ENCODE results near the gene GDAP2.
A peak's percentile ranks its signal among the peaks of the same experiment; 100 is the strongest.
"Not testable (repeated sequence)": the region's sequence is repeated elsewhere in the genome, so short reads cannot be mapped to it uniquely, and the experiment has no call there.

Gene GDAP2

GRCh38 chr1:117899801-117900200, 29.6 kb downstream of the GDAP2 start:
- no peak for DNase-seq (ENCODE audit: low read depth)

GRCh38 chr1:117897551-117897950, 31.9 kb downstream of the GDAP2 start:
- DNase-seq (ENCODE audit: low read depth): no peak

- peak; percentile 81 for DNase-seq (ENCODE audit: low read depth)
These were observed 33.8 kb downstream of the GDAP2 start for GRCh38 chr1:117895482-117896114.

DNA sequence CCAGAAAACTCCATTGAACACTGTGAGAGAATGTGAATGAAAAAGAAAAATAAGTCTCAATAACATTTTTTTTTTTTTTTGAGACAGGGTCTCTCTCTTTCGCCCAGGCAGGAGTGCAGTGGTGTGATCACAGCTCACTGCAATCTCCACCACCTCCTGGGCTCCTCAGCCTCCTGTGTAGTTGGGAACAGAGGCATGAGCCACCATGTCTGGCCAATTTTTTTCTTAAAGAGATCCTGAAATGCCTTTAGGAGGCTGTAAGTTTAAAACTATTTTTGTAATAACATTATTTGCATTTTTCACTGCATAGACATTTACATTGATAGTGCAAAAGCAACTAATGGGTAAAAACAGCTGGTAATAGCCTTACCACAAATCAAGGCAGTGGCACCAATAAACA, 35.3 kb downstream of the GDAP2 start:
- no peak for DNase-seq (ENCODE audit: low read depth)

DNA sequence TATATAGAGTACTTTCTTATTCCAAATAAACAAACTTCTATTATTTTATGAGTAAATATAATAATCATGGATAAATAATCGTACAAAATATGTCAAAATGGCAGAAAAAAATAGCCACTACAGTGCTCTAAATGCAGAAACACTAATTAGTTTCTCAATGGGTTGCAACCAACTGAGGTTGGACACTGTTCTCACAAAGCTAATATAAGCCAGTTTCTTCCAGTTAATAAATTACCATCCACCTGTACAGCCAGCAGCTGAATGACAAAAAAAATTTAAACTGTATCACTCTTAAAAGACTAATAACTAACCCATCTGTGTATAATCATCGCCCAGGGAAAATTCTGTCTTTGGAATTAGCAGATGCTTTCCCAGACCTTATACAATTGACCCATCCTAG, 36.9 kb downstream of the GDAP2 start:
- no peak for DNase-seq (ENCODE audit: low read depth)

DNA sequence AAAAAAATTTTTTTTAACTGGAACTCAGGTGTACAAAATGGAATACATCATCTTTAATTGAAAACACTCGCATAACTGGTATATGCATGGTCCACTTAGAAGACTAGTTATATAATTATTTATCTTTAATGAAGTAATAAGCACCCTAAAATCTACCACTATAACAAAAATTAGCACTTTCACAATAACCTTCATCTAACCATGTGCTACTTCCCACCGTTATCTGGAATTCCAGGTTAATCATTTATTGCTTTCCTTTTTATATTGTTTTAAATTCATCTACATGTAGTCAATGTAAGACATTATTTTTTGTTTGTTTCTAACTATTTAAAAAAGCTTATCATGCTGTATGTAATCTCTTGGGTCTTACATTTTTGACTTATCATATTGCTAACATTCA, 39.0 kb downstream of the GDAP2 start:
- DNase-seq (ENCODE audit: low read depth): no peak

DNA sequence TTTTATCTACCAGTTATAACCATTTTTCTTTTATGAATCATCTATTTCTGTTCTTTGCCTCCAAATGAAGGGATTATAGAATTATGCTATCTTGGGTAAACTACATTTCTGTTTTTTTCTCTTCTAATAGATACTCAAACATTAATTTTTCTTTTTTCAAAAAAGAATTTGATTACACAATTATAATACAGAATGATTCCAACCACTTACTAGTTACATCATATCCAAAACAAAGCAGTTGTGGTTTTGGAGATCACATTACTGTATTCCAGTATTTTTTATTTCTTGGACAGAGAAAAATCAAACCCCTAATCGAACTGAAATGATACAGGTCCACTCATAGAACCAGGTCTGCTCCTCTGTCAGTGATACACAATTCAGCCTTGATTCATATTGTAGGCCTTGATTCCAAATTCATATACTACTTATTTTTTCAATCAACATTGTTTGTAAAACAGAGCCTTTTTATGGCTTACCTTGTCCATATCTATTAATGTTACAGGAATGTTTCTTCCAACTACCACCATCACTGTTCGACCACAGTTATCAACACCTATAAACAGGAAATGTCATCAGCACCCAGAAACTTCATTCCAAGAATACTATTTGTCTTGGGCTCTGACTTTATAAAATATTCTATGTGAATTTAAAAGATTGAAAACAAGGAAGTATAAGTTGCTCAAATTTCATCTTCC, 43.2 kb downstream of the GDAP2 start:
- DNase-seq (ENCODE audit: low read depth): peak; percentile 9

- DNase-seq (ENCODE audit: low read depth): no peak
These were observed 45.8 kb downstream of the GDAP2 start for GRCh38 chr1:117883616-117884015.

- DNase-seq (ENCODE audit: low read depth): no peak
These were observed 50.1 kb downstream of the GDAP2 start for GRCh38 chr1:117879284-117879683.

DNA sequence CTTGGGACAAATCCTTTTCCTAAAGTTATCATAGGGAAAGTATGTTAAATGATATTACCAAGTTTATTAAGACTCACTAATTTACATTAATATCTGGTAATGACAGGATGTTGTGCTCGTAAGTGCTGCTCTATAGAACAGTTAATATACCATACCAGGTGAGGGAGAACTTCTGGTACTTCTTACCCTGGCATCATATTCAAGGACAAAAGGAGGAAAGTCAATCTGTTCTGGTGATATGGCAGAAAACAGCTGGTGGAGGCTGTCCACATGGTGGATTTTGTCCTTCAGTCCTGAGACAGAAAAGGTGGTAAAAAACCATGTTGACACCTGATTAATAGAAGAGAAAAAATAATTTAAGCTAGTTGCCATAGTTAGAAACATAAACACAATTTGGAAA, 51.6 kb downstream of the GDAP2 start:
- no peak for DNase-seq (ENCODE audit: low read depth)

- DNase-seq (ENCODE audit: low read depth): no peak
These were observed 58.4 kb downstream of the GDAP2 start for GRCh38 chr1:117871013-117871412.

DNA sequence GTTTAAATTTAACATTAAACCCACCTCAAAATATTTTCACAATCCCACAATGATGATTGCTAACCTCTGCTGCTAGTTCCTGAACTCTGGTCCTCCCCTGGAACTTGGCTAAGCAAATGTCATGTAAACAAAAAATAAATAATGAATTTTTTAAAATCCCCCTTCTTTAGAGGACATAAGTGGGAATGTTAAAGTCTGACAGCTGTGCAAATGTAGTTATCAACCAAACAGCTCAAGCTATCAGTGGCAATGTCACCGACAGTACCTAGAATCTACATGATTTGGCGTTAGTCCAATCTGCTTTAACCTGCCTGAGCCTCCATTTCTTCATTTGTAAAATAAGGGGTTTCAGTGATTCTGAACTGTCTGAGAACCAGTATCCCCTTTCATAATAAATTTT, 67.7 kb downstream of the GDAP2 start:
- no peak for DNase-seq (ENCODE audit: low read depth)

GRCh38 chr1:117860896-117861610, 68.4 kb downstream of the GDAP2 start:
- DNase-seq (ENCODE audit: low read depth): peak; percentile 50

GRCh38 chr1:117859901-117860300, 69.5 kb downstream of the GDAP2 start:
- no peak for DNase-seq (ENCODE audit: low read depth)

DNA sequence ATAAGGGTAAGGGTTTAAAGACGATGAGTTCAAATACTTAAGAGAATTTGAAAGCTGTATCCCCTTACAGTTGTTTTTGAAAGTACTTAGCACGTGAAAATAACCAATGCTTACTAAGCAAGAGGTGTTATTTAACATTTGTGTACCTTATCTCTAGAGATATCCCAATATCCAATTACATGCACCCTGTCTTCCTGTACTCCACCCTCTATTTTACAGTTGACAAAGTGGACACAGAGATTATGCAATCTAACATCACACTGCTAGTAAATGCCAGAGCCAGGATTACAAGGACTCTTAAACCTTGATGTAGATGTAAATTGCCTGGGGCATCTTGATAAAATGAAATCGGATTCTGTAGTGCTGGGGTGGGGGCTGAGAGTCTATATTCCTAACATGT, 72.0 kb downstream of the GDAP2 start:
- DNase-seq (ENCODE audit: low read depth): no peak

- no peak for DNase-seq (ENCODE audit: low read depth)
These were observed 76.4 kb downstream of the GDAP2 start for GRCh38 chr1:117852853-117853553.

- DNase-seq (ENCODE audit: low read depth): no peak
These were observed 77.7 kb downstream of the GDAP2 start for GRCh38 chr1:117851687-117852086.

DNA sequence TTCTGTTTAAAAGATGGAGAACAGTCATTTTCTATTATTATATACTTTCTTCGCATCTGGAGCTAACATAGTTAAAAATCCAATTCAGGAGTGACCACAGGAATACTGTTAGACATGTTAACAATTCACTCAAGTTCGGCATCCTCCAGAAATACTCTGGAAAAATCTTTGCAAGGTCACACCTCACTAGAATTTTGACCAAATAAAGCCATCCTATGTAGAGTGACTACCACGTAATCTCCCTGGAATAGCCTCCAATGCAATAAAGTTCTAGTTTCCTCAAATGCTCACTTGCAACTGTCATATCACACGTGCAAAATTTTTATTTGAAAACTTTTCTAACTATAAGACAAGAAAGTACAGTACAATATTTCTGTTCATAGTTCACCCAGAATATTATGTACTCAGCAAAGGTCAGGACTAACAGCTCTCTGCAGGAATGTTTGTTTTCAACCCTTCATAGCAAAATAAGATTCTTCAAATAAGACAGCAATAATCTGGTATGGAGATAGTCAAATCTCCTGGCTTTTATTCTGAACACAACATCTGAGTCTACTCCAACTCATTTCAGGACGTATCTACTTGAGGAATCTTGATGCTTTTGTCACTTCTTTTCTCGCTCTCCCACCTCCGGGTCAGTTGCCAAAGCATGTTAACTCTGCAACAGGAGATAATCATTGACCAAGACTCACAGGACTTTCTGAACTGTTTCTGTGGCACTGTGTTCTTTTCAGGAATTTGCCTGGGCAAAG, 82.6 kb downstream of the GDAP2 start:
- DNase-seq (ENCODE audit: low read depth): no peak

GRCh38 chr1:117844478-117844877, 84.9 kb downstream of the GDAP2 start:
- DNase-seq (ENCODE audit: low read depth): not testable (repeated sequence)

DNA sequence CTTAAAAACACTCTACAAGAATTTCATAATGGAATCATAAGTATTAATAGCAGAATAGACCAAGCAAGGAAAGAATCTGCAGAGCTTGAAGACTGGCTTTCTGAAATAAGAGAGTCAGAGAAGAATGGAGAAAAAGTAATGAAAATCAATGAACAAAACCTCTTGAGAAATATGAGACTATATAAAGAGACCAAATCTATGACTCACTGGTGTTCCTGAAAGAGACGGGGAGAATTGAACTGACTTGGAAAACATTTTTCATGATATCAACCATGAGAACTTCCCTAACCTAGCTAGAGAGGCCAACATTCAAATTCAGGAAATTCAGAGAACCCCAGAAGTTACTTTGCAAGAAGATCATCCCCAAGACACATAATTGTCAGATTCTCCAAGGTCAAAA, 85.6 kb downstream of the GDAP2 start:
- no peak for DNase-seq (ENCODE audit: low read depth)

GRCh38 chr1:117842408-117843170, 86.8 kb downstream of the GDAP2 start:
- DNase-seq (ENCODE audit: low read depth): no peak
